Neural cell (in vitro differentiated cells): Measurements from ENCODE around the gene PCNA.

ENCODE experiments used
- CTCF ChIP-seq: fragments of 450-650 bp; IDR thresholded peaks from 2 replicates; pipeline ENCODE4 v1.5.1; 2014; ENCODE audit warnings: antibody characterized with exemption, mild to moderate bottlenecking, moderate library complexity; ENCODE audit not compliant: poor library complexity, severe bottlenecking
- EP300 ChIP-seq: fragments of 450-650 bp; conservative IDR thresholded peaks from 2 replicates; pipeline ENCODE4 v1.6.1; 2014; ENCODE audit warnings: antibody characterized with exemption, mild to moderate bottlenecking, moderate library complexity; ENCODE audit not compliant: poor library complexity, severe bottlenecking
- POLR2AphosphoS5 ChIP-seq: IDR thresholded peaks from 2 replicates; pipeline ENCODE4 v1.6.1; 2012
- RAD21 ChIP-seq: fragments of 450-650 bp; conservative IDR thresholded peaks from 2 replicates; pipeline ENCODE4 v1.6.1; 2014; ENCODE audit warnings: antibody characterized with exemption, mild to moderate bottlenecking, moderate library complexity

GRCh38 chr20:5072756-5073659 lies 46.8 kb downstream of the PCNA start:
- TF ChIP-seq CTCF: no peak
- TF ChIP-seq EP300: no peak
- TF ChIP-seq RAD21: no peak
- no peak for TF ChIP-seq POLR2AphosphoS5
